Stimulated activated CD4-positive, alpha-beta T cell treated with anti-CD3 and anti-CD28 coated beads, TNF-alpha, amount 100 ng/mL, for 1 hour (primary cell): ENCODE data around the gene VAV2.

Experiments used
- DNase-seq, 3 donors: peaks; one replicate each; pipeline ENCODE4 v3.0.0-alpha.2; 2020; ENCODE audit warnings: low read depth in 3 of 3, low spot score in 1 of 3

VAV2 gene

GRCh38 chr9:133803745-133804144, 188.4 kb downstream of the VAV2 start:
- no peak for DNase-seq

GRCh38 chr9:133803028-133803585, 189.0 kb downstream of the VAV2 start:
- no peak for DNase-seq

- no peak for DNase-seq
Measured at GRCh38 chr9:133801739-133802138, 190.4 kb downstream of the VAV2 start.

GRCh38 chr9:133800266-133800665, 191.9 kb downstream of the VAV2 start:
- no peak for DNase-seq

GRCh38 chr9:133799716-133800115, 192.4 kb downstream of the VAV2 start:
- DNase-seq: no peak

GRCh38 chr9:133799106-133799505, 193.0 kb downstream of the VAV2 start:
- no peak for DNase-seq

GRCh38 chr9:133798160-133798559, 194.0 kb downstream of the VAV2 start:
- no peak for DNase-seq

GRCh38 chr9:133797406-133798105, 194.6 kb downstream of the VAV2 start:
- no peak for DNase-seq

- no peak for DNase-seq
Measured at GRCh38 chr9:133796562-133796961, 195.6 kb downstream of the VAV2 start.

- DNase-seq: no peak
Measured at GRCh38 chr9:133795049-133795448, 197.1 kb downstream of the VAV2 start.

- no peak for DNase-seq
Measured at GRCh38 chr9:133794016-133794760, 197.9 kb downstream of the VAV2 start.

GRCh38 chr9:133793471-133793870, 198.7 kb downstream of the VAV2 start:
- DNase-seq: no peak

- DNase-seq: peak in 2 of 3 donors; percentile 17 to 28
Measured at GRCh38 chr9:133792721-133793470, 199.2 kb downstream of the VAV2 start.

GRCh38 chr9:133791735-133792649, 200.1 kb downstream of the VAV2 start:
- DNase-seq: no peak

GRCh38 chr9:133791069-133791468, 201.1 kb downstream of the VAV2 start:
- no peak for DNase-seq

- no peak for DNase-seq
Measured at GRCh38 chr9:133789778-133790177, 202.3 kb downstream of the VAV2 start.

- DNase-seq: no peak
Measured at GRCh38 chr9:133788819-133789717, 203.1 kb downstream of the VAV2 start.

- no peak for DNase-seq
Measured at GRCh38 chr9:133788045-133788818, 203.9 kb downstream of the VAV2 start.

- no peak for DNase-seq
Measured at GRCh38 chr9:133787754-133788025, 204.4 kb downstream of the VAV2 start.
